Measurements from ENCODE around the gene ARHGEF17. TPM values are rescaled to one million over a fixed set of nuclear protein-coding genes. Genes with fewer than 3 reads are reported as not detected.
A peak's percentile ranks its signal among the peaks of the same experiment; 100 is the strongest.

The ARHGEF17 gene
- total and polyA plus RNA-seq, 2 of the 13 experiments (the other 11 are each of a cell fraction or from before 2014, with no cell fraction given) = 10.7 to 28.8 TPM

GRCh38 chr11:73308003-73308960 is at the start of gene ARHGEF17 (continued):
- TF ChIP-seq, protein P1, sequence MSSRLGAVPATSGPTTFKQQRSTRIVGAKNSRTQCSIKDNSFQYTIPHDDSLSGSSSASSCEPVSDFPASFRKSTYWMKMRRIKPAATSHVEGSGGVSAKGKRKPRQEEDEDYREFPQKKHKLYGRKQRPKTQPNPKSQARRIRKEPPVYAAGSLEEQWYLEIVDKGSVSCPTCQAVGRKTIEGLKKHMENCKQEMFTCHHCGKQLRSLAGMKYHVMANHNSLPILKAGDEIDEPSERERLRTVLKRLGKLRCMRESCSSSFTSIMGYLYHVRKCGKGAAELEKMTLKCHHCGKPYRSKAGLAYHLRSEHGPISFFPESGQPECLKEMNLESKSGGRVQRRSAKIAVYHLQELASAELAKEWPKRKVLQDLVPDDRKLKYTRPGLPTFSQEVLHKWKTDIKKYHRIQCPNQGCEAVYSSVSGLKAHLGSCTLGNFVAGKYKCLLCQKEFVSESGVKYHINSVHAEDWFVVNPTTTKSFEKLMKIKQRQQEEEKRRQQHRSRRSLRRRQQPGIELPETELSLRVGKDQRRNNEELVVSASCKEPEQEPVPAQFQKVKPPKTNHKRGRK (CRISPR knock-in tag; IDR thresholded peaks at IDR 0.05) = no peak
- no peak for TF ChIP-seq SMAD3 (CRISPR knock-in tag; IDR thresholded peaks at IDR 0.05)
- TF ChIP-seq, protein P2, sequence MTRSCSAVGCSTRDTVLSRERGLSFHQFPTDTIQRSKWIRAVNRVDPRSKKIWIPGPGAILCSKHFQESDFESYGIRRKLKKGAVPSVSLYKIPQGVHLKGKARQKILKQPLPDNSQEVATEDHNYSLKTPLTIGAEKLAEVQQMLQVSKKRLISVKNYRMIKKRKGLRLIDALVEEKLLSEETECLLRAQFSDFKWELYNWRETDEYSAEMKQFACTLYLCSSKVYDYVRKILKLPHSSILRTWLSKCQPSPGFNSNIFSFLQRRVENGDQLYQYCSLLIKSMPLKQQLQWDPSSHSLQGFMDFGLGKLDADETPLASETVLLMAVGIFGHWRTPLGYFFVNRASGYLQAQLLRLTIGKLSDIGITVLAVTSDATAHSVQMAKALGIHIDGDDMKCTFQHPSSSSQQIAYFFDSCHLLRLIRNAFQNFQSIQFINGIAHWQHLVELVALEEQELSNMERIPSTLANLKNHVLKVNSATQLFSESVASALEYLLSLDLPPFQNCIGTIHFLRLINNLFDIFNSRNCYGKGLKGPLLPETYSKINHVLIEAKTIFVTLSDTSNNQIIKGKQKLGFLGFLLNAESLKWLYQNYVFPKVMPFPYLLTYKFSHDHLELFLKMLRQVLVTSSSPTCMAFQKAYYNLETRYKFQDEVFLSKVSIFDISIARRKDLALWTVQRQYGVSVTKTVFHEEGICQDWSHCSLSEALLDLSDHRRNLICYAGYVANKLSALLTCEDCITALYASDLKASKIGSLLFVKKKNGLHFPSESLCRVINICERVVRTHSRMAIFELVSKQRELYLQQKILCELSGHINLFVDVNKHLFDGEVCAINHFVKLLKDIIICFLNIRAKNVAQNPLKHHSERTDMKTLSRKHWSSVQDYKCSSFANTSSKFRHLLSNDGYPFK (CRISPR knock-in tag; IDR thresholded peaks at IDR 0.05; ENCODE audit: borderline replicate concordance) = no peak; the same call in 1 of the 2 replicates
- TF ChIP-seq TMF1 (CRISPR knock-in tag; IDR thresholded peaks at IDR 0.05; ENCODE audit: low read depth) = 0 out of 2 replicates have a peak, but pooled peaks have one; percentile 54
- no peak for TF ChIP-seq ZBTB21 (CRISPR knock-in tag; IDR thresholded peaks at IDR 0.05)
- TF ChIP-seq, protein P3, sequence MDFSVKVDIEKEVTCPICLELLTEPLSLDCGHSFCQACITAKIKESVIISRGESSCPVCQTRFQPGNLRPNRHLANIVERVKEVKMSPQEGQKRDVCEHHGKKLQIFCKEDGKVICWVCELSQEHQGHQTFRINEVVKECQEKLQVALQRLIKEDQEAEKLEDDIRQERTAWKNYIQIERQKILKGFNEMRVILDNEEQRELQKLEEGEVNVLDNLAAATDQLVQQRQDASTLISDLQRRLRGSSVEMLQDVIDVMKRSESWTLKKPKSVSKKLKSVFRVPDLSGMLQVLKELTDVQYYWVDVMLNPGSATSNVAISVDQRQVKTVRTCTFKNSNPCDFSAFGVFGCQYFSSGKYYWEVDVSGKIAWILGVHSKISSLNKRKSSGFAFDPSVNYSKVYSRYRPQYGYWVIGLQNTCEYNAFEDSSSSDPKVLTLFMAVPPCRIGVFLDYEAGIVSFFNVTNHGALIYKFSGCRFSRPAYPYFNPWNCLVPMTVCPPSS (IDR thresholded peaks at IDR 0.05) = no peak
- no peak; the same call in 1 of the 2 replicates for TF ChIP-seq ERF (CRISPR knock-in tag; IDR thresholded peaks at IDR 0.05)
- no peak for TF ChIP-seq ZBTB38 (CRISPR knock-in tag; IDR thresholded peaks at IDR 0.05)
- TF ChIP-seq, protein P4, sequence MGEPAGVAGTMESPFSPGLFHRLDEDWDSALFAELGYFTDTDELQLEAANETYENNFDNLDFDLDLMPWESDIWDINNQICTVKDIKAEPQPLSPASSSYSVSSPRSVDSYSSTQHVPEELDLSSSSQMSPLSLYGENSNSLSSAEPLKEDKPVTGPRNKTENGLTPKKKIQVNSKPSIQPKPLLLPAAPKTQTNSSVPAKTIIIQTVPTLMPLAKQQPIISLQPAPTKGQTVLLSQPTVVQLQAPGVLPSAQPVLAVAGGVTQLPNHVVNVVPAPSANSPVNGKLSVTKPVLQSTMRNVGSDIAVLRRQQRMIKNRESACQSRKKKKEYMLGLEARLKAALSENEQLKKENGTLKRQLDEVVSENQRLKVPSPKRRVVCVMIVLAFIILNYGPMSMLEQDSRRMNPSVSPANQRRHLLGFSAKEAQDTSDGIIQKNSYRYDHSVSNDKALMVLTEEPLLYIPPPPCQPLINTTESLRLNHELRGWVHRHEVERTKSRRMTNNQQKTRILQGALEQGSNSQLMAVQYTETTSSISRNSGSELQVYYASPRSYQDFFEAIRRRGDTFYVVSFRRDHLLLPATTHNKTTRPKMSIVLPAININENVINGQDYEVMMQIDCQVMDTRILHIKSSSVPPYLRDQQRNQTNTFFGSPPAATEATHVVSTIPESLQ (CRISPR knock-in tag; conservative IDR thresholded peaks at IDR 0.05) = no peak
- TF ChIP-seq NONO (IDR thresholded peaks at IDR 0.05) = no peak
- peak; percentile 0; the same call in 1 of the 2 replicates for TF ChIP-seq NONO (CRISPR knock-in tag; conservative IDR thresholded peaks at IDR 0.05)
- TF ChIP-seq KDM3A (CRISPR knock-in tag; IDR thresholded peaks at IDR 0.05; ENCODE audit: low read depth) = no peak; the same call in 1 of the 2 replicates
- TF ChIP-seq ZBTB49 (CRISPR knock-in tag; IDR thresholded peaks at IDR 0.05; ENCODE audit: borderline replicate concordance) = no peak
- no peak for TF ChIP-seq MAFG (CRISPR knock-in tag; IDR thresholded peaks at IDR 0.05)
- TF ChIP-seq SYNCRIP (IDR thresholded peaks at IDR 0.05; ENCODE audit: insufficient read depth, low read depth, low read length) = no peak
- TF ChIP-seq RARG (CRISPR knock-in tag; IDR thresholded peaks at IDR 0.05; ENCODE audit: low read depth) = no peak

All from HepG2 (cell line).